ENCODE measurements around the gene ABHD10. TPM values are rescaled to one million over a fixed set of nuclear protein-coding genes. Genes with fewer than 3 reads are reported as not detected.

Gene ABHD10
- total RNA-seq, 1 donor from 2014 or later, result 25.5 TPM

- no peak for DNase-seq (ENCODE audit: extremely low spot score, unreplicated experiment)
- H3K4me3 Mint-ChIP-seq (ENCODE audit: unreplicated experiment), result peak overlapping the region; percentile 76
- no peaks in the 10 kb centered on the region for H3K36me3 Mint-ChIP-seq (ENCODE audit: unreplicated experiment)
- H3K27ac Mint-ChIP-seq (ENCODE audit: unreplicated experiment), result no peak overlapping the region
- TF ChIP-seq, protein P1, sequence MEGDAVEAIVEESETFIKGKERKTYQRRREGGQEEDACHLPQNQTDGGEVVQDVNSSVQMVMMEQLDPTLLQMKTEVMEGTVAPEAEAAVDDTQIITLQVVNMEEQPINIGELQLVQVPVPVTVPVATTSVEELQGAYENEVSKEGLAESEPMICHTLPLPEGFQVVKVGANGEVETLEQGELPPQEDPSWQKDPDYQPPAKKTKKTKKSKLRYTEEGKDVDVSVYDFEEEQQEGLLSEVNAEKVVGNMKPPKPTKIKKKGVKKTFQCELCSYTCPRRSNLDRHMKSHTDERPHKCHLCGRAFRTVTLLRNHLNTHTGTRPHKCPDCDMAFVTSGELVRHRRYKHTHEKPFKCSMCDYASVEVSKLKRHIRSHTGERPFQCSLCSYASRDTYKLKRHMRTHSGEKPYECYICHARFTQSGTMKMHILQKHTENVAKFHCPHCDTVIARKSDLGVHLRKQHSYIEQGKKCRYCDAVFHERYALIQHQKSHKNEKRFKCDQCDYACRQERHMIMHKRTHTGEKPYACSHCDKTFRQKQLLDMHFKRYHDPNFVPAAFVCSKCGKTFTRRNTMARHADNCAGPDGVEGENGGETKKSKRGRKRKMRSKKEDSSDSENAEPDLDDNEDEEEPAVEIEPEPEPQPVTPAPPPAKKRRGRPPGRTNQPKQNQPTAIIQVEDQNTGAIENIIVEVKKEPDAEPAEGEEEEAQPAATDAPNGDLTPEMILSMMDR (IDR thresholded peaks at IDR 0.05), result no peak
- no peaks in the 10 kb centered on the region for H3K9me3 Mint-ChIP-seq (ENCODE audit: unreplicated experiment)
- H3K27me3 Mint-ChIP-seq (ENCODE audit: unreplicated experiment), result no peaks in the 10 kb centered on the region
- peaks cover 16% of the 10 kb centered on the region for H3K4me1 Mint-ChIP-seq (ENCODE audit: unreplicated experiment)
Measured at GRCh38 chr3:111999484-112000324, 20.9 kb downstream of the ABHD10 start.

DNA sequence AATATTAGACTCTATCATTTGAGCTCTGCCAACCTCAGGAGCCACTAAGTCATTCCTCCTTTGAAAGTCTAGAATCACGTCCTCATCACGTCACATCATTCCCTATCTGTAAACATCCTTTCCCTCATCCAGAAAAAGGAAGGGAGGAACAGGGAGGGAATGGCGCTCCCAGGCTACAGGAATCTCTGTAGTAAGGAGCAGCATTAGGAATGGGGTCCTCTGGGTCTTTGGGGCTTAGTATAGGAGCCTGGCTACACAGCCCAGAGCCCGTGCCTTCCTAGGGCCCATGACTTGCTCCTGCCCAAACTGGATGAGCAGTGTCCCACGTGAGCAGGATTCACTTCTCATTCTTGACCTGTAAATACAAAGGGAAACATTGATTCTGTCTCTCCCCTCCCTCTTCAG, 21.5 kb downstream of the ABHD10 start:
- H3K4me3 Mint-ChIP-seq (ENCODE audit: unreplicated experiment), result no peak overlapping the region
- peaks cover 16% of the 10 kb centered on the region for H3K4me1 Mint-ChIP-seq (ENCODE audit: unreplicated experiment)
- H3K27ac Mint-ChIP-seq (ENCODE audit: unreplicated experiment), result no peak overlapping the region
- H3K27me3 Mint-ChIP-seq (ENCODE audit: unreplicated experiment), result no peaks in the 10 kb centered on the region
- DNase-seq (ENCODE audit: extremely low spot score, unreplicated experiment), result no peak
- TF ChIP-seq, protein P1 (IDR thresholded peaks at IDR 0.05), result no peak
- H3K9me3 Mint-ChIP-seq (ENCODE audit: unreplicated experiment), result no peaks in the 10 kb centered on the region
- no peaks in the 10 kb centered on the region for H3K36me3 Mint-ChIP-seq (ENCODE audit: unreplicated experiment)

DNA sequence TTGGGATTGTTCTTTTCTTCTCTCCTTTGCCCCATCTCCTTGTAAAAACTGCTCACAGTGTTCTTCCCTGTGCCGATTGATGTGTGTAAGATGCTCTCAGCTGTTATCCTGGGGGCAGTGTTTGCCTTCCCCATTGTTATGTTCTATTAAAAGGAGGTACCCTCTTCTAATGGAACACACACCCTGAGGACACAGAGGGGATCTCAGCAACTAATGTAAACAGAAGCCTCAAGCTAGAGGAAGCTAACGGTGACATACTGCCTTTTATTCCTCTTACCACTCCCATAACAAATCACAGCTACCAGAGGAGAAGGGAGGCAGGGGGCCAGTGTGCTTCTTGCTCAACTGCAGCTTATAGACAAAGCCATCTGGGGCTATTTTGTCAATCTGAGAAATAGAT, 22.1 kb downstream of the ABHD10 start:
- H3K4me1 Mint-ChIP-seq (ENCODE audit: unreplicated experiment), result peaks cover 16% of the 10 kb centered on the region

GRCh38 chr3:112001526-112001925, 22.7 kb downstream of the ABHD10 start:
- no peaks in the 10 kb centered on the region for H3K27me3 Mint-ChIP-seq (ENCODE audit: unreplicated experiment)
- TF ChIP-seq, protein P1 (IDR thresholded peaks at IDR 0.05), result no peak
- H3K27ac Mint-ChIP-seq (ENCODE audit: unreplicated experiment), result no peak overlapping the region
- no peak overlapping the region for H3K4me3 Mint-ChIP-seq (ENCODE audit: unreplicated experiment)
- H3K9me3 Mint-ChIP-seq (ENCODE audit: unreplicated experiment), result no peaks in the 10 kb centered on the region
- peaks cover 16% of the 10 kb centered on the region for H3K4me1 Mint-ChIP-seq (ENCODE audit: unreplicated experiment)
- no peaks in the 10 kb centered on the region for H3K36me3 Mint-ChIP-seq (ENCODE audit: unreplicated experiment)
- DNase-seq (ENCODE audit: extremely low spot score, unreplicated experiment), result no peak

More for the DNA sequence above, 22.1 kb downstream of the ABHD10 start:
- Mint-ChIP-seq H3K4me3 (ENCODE audit: unreplicated experiment) (no peak overlapping the region), H3K27me3 (ENCODE audit: unreplicated experiment) (no peaks in the 10 kb centered on the region), H3K27ac (ENCODE audit: unreplicated experiment) (no peak overlapping the region), H3K36me3 (ENCODE audit: unreplicated experiment) (no peaks in the 10 kb centered on the region), H3K9me3 (ENCODE audit: unreplicated experiment) (no peaks in the 10 kb centered on the region)
- no peak for DNase-seq (ENCODE audit: extremely low spot score, unreplicated experiment)
- TF ChIP-seq, protein P1 (IDR thresholded peaks at IDR 0.05), result no peak

DNA sequence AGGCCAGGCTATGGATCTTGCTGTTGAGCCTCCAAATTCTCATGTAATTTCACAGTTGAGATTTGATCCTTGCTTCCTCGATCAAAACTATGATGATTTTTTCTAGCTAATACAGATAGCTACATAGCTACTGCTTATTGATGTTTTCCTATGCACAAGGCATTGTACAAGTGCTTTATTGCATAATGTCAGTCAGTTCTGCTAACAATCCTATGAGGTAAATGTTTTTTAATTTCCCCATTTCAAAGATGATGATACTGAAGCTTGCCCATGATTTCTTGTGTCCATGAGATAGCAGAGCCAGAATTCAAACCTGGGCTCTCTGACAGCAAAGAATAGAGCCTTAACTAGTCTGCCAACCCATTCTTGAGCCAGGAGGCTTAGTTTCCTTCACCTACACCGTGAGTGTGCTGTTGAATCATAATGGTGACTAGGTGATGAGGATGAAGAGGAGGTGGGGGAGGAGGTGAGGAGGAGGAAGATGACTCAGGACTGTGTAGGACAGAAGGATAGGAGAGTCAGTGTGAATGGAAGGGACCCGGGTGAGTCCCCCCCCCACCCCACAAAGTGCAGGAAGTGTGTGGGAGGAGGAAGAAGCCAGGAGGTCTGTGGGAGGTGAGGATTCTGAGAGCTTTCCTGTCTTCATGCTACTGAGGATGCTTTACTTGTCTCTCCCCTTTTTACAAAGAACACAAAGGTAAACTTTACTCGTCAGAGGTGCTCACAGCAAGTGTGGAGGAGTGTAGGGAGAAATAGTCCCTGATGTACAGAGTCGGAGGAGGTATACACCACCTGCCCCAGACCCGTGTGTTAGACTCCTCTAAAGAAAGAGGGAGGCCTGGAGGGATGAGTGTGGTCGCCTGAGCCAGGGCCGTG, 23.5 kb downstream of the ABHD10 start:
- H3K4me3 Mint-ChIP-seq (ENCODE audit: unreplicated experiment), result no peak overlapping the region
- H3K9me3 Mint-ChIP-seq (ENCODE audit: unreplicated experiment), result no peaks in the 10 kb centered on the region
- H3K4me1 Mint-ChIP-seq (ENCODE audit: unreplicated experiment), result peaks cover 18% of the 10 kb centered on the region
- TF ChIP-seq, protein P1 (IDR thresholded peaks at IDR 0.05), result no peak
- H3K27me3 Mint-ChIP-seq (ENCODE audit: unreplicated experiment), result no peaks in the 10 kb centered on the region
- H3K36me3 Mint-ChIP-seq (ENCODE audit: unreplicated experiment), result no peaks in the 10 kb centered on the region
- DNase-seq (ENCODE audit: extremely low spot score, unreplicated experiment), result no peak
- H3K27ac Mint-ChIP-seq (ENCODE audit: unreplicated experiment), result no peak overlapping the region
